Measurements from ENCODE around the gene CNOT1.
"Not testable (repeated sequence)": the region's sequence is repeated elsewhere in the genome, so short reads cannot be mapped to it uniquely, and the experiment has no call there.

The CNOT1 gene

DNA sequence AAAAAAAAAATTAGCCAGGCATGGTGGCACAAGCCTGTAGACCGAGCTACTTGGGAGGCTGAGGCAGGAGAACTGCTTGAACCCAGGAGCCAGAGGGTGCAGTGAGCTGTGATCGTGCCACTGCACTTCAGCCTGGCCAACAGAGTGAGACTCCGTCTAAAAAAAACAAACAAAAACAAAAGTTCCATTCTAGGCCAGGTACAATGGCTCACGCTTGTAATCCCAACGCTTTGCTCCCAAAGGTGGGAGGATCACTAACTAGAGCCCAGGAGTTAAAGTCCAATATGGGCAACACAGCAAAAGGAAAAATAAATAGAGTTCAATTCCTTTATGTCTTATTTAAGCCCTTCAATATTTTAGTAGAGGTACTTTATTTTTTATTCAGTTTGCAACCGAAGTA, 47.5 kb downstream of the CNOT1 start:
- DNase-seq (ENCODE audit: low spot score), result no peak

DNA sequence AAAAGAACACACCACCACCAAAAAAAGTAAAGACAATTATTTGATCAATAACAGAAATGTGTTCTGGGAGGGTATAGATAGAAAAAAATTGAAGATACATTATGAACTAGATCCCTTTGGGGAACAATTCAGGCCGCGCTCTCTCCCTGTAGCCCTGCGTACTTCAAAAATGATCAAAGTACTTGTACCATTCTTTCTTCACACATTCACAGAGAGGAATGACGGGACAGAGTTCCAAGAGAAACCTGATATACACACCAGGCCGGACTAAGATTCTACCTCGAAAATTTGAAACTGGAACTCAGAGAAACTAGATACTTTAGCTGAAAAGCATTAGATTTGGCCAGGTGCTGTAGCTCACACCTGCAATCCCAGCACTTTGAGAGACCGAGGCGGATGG, 50.0 kb downstream of the CNOT1 start:
- DNase-seq (ENCODE audit: low spot score), result no peak

DNA sequence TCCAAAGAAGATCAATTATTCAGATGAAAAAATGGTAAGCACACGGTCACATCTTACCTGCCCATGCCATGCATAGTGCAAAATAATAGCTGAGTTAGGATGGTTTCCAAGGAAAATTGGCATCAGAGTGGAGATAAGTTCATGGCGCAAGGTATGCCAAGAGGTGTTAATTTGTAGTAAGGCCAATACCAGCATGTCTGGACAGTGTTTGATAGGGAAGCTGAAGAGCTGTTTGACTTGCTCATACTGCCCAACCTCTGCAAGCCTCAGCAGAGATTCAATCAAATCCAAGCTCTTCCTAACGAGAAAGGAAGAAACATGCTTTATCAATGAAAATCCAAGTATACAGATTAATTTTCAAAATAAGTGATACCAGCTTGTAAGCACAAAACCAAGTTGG, 51.0 kb downstream of the CNOT1 start:
- DNase-seq (ENCODE audit: low spot score), result no peak

- no peak for DNase-seq (ENCODE audit: low spot score)
Observed at GRCh38 chr16:58577141-58577540, 52.5 kb downstream of the CNOT1 start.

DNA sequence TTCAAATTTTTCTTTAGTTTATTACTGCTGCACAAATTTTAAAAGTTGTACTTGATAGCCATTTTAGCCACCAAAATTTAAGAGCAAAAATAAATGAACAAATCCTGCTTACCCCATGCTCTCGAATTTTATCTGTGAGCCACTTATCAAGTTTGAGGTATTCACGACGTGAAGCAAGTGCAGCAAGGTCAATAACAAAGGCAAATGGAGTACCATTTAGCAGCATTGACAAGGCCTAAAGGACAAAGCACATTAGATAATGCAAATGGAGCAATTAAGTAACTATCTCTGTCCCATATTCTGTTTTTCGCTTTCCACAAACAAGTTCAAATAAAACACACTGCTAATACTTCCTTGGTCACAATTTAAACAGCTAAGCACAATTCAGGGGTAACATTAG, 54.7 kb downstream of the CNOT1 start:
- no peak for DNase-seq (ENCODE audit: low spot score)

DNA sequence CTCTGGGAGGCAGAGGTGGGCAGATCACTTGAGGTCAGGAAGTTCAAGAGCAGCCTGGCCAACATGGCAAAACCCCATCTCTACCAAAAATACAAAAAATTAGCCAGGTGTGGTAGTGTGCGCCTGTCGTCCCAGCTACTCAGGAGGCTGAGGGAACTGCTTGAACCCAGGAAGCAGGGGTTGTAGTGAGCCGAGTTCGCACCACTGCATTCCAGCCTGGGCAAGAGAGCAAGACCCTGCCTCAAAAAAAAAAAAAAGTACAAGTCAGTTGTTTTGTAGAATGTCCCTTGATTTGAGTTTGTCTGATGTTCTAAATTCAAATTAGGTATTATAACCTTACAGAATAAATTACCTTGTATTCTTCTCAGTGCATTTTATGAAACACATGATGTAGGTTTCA, 63.9 kb downstream of the CNOT1 start:
- DNase-seq (ENCODE audit: low spot score), result not testable (repeated sequence)

DNA sequence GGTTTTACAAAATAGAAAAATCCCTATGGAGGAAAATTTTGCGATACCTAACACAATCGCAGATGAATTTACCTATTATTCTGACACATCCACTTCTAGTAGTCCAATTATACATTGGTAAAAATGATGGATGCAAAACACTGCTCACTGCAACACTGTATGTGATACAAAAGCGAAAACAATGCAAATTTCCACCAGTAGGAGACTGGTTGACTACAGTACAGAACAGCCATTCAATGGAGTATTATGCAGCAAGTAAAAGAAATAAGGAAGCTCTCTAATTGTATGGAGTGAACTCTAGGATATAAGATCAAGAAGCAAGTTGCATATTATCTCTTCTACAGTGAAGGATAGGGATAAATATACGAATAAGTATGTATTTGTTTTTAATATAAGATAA, 65.9 kb downstream of the CNOT1 start:
- no peak for DNase-seq (ENCODE audit: low spot score)

- DNase-seq (ENCODE audit: low spot score), result peak; percentile 42
Observed at GRCh38 chr16:58563235-58563634, 66.4 kb downstream of the CNOT1 start.

DNA sequence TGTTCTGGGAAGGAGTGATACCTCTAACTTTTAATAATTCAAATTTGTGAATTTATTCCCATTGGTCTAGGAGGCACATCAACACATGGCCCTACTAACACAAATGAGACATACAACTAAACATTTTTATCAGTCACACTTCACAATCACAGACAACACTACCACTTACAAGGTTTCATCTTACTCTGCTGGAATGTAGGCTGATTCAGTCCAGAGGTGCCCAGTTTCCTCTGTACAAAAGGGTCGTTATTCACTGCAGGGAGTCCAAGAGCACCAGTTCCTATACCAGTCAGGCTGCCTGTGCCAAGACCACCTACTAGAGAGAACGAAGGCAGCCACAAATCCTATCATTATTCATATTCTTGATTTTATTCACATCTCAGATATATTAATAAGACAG, 72.9 kb downstream of the CNOT1 start:
- peak; percentile 3 for DNase-seq (ENCODE audit: low spot score)

GRCh38 chr16:58551496-58551895, 78.1 kb downstream of the CNOT1 start:
- no peak for DNase-seq (ENCODE audit: low spot score)

GRCh38 chr16:58548378-58548777, 81.2 kb downstream of the CNOT1 start:
- no peak for DNase-seq (ENCODE audit: low spot score)

GRCh38 chr16:58543685-58544084, 85.9 kb downstream of the CNOT1 start:
- DNase-seq (ENCODE audit: low spot score), result no peak

- DNase-seq (ENCODE audit: low spot score), result no peak
Observed at GRCh38 chr16:58542291-58542690, 87.3 kb downstream of the CNOT1 start.

- no peak for DNase-seq (ENCODE audit: low spot score)
Observed at GRCh38 chr16:58541711-58542110, 87.9 kb downstream of the CNOT1 start.

GRCh38 chr16:58537124-58537906, 92.3 kb downstream of the CNOT1 start:
- no peak for DNase-seq (ENCODE audit: low spot score)

GRCh38 chr16:58536278-58536677, 93.3 kb downstream of the CNOT1 start:
- no peak for DNase-seq (ENCODE audit: low spot score)

GRCh38 chr16:58535100-58535499, 94.5 kb downstream of the CNOT1 start:
- DNase-seq (ENCODE audit: low spot score), result no peak

DNA sequence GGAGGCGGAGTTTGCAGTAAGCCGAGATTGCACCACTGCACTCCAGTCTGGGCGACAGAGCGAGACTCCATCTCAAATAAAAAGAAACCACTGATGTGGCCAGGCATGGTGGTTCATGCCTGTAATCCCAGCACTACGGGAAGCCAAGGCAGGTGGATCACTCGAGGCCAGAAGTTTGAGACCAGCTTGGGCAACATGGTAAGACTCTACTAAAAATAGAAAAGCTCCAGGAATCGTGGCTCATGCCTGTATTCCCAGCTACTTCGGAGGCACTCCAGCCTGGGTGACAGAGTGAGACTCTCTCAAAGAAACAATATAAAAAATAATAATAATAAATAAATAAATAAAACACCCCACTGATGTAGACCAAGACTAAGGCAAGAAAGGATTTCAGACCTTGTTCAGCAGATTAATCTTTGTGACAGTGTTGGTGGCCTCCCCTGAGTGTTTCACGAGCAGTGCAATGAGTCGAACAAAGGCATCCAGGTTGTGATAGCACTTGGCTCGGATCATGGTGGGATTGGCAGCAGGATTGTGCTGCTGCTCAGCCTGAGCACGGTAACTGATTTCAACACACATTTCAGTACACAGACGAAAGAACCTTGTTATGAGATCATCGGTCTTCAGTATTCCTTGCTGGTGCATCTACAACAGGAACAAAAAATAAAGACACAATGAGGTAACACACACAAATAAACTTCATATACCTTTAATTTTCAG, 95.7 kb downstream of the CNOT1 start:
- DNase-seq (ENCODE audit: low spot score), result no peak

DNA sequence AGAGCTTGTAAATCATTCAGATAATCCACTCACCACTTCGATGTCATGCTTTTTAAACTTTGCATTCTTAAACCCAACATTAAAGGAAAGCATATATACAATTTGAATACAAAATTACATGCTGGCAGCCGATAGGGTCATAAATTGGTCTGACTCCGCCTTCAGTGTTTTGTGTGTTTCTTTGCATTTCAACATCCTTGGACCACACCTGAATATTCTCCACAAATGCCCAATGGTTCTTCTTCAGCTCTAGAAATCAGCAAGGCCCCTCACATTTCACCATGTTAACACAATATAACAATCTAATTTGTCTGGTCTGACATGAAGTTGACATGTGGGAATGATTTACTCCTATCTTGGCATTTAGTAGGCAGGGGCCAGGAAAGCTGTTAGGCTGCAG, 97.2 kb downstream of the CNOT1 start:
- no peak for DNase-seq (ENCODE audit: low spot score)

DNA sequence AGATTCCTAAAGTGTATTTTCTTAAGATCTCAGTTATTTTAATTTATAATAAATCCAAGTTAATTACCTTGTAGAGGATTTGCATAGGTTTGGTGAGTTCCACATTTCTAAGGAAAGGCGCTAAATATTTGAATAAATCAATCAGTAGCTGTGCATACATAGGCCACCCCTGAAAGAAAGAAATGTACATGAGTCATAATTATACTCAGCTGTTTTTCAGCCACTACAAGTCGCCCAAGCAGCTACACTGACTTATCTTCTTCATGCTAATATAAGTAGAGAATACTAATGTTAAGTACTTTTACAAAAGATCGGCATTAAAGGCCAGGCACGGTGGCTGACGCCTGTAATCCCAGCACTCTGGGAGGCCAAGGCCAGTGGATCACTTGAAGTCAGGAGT, 99.4 kb downstream of the CNOT1 start:
- DNase-seq (ENCODE audit: low spot score), result no peak

GRCh38 chr16:58519707-58520106, 109.9 kb downstream of the CNOT1 start:
- no peak for DNase-seq (ENCODE audit: low spot score)

DNA sequence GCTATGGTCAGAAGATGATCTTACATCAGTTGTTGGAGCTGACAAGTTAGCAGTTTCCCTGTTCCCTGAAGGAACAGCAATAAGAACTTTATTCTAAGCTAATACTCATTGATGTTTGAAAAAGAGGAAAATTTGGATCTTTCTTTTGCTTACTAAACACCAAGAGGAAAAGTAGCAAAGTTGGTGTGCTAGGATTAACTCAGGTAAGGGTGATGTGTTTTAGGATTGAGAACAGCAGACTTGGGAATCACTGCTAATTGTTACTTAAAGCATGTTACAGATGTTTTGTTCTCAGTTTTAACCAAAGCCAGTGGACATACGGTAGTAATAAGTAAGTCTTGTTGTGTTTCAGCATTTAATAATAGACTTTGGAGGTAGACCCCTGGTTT, 110.7 kb downstream of the CNOT1 start:
- DNase-seq (ENCODE audit: low spot score), result no peak

DNA sequence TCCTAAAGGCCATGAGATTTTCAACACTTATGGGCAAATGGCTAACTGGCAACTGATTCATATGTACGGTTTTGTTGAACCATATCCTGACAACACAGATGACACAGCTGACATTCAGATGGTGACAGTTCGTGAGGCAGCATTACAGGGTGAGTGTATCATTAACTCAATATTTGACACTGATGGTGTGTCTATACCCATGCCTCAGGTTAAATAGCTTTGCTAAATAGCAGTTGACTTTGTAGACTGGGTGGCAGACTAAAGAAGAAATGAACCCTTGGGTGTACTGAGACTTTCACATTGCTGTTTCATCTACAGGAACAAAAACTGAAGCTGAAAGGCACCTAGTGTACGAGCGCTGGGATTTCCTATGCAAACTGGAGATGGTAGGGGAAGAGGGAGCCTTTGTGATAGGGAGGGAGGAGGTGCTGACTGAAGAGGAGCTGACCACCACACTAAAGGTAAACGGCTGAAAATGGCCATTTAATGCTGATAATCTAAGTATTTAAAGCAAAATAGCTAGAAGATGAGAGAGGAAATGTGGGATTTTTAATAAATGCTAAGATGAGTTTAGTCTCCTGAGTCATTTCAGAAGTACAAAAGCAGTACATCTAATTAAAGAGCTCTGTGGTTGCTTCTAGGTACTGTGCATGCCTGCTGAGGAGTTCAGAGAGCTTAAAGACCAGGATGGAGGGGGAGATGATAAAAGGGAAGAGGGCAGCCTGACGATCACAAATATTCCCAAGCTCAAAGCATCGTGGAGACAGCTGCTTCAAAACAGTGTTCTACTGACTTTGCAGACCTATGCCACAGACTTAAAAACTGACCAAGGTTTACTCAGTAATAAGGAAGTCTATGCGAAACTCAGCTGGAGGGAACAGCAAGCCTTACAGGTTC, 111.3 kb downstream of the CNOT1 start:
- peak; percentile 47 for DNase-seq (ENCODE audit: low spot score)

Measured in kidney tubule cell (primary cell).